CD14-positive monocyte (primary cell): ENCODE data around the gene TRAFD1. TPM values are rescaled to one million over a fixed set of nuclear protein-coding genes. Genes with fewer than 3 reads are reported as not detected.

Experiments
- DNase-seq, 3 donors: peaks; one replicate each; pipeline ENCODE4 v3.0.0-alpha.2; 2011 to 2022
- H2AFZ ChIP-seq: 2 replicates; pipeline ENCODE4 v1.6.0; 2012; ENCODE audit warnings: mild to moderate bottlenecking, low read depth, low read length, inconsistent platforms; ENCODE audit not compliant: insufficient read depth, poor library complexity, severe bottlenecking
- H3K27ac ChIP-seq, 2 donors: 1 replicate in 1 of 2; 2 replicates in 1 of 2; pipeline ENCODE4 v1.5.1; 2012 to 2013; ENCODE audit warnings: low read length in 2 of 2, control low read depth in 1 of 2, inconsistent platforms in 1 of 2, low read depth in 1 of 2, mild to moderate bottlenecking in 1 of 2
- H3K27me3 ChIP-seq, 2 donors: one replicate each; pipeline versions ENCODE4 v1.6.0 to v1.6.1; 2011 to 2013; ENCODE audit warnings: low read length in 2 of 2; ENCODE audit not compliant: control insufficient read depth in 2 of 2, insufficient read depth in 2 of 2
- H3K36me3 ChIP-seq, 2 donors: replicated peaks in 1 of 2; 1 replicate in 1 of 2; 2 replicates in 1 of 2; pipeline versions ENCODE4 v1.5.1 to v1.6.1; 2012 to 2013; ENCODE audit warnings: low read length in 2 of 2, control low read depth in 1 of 2, inconsistent platforms in 1 of 2, mild to moderate bottlenecking in 1 of 2; ENCODE audit not compliant: insufficient read depth in 2 of 2, control insufficient read depth in 1 of 2
- H3K4me1 ChIP-seq, 2 donors: 1 replicate in 1 of 2; 2 replicates in 1 of 2; pipeline versions ENCODE4 v1.5.1 to v1.6.1; 2012 to 2013; ENCODE audit warnings: low read length in 2 of 2, control low read depth in 1 of 2, inconsistent platforms in 1 of 2, mild to moderate bottlenecking in 1 of 2, moderate library complexity in 1 of 2; ENCODE audit not compliant: insufficient read depth in 2 of 2, control insufficient read depth in 1 of 2
- H3K4me2 ChIP-seq: replicated peaks from 2 replicates; pipeline ENCODE3; 2012; ENCODE audit warnings: low read length, moderate library complexity, mild to moderate bottlenecking; ENCODE audit not compliant: poor library complexity, severe bottlenecking; ENCODE audit errors: extremely low read depth
- H3K4me3 ChIP-seq, 3 experiments: fragments of 200-600 bp in 1 of 3; sonication (generic) in 1 of 3; replicated peaks in 1 of 3; 1 replicate in 2 of 3; 2 replicates in 1 of 3; pipeline ENCODE4 v1.5.1; 2011 to 2013; ENCODE audit warnings: low read length in 3 of 3, mild to moderate bottlenecking in 3 of 3, control low read depth in 2 of 3, low read depth in 2 of 3, inconsistent platforms in 1 of 3, moderate library complexity in 1 of 3
- H3K79me2 ChIP-seq: 2 replicates; pipeline ENCODE4 v1.6.0; 2012; ENCODE audit warnings: mild to moderate bottlenecking, control low read depth, inconsistent platforms, low read length, moderate library complexity; ENCODE audit not compliant: insufficient read depth
- H3K9ac ChIP-seq: 2 replicates; pipeline ENCODE4 v1.6.0; 2017; ENCODE audit warnings: low read length, mild to moderate bottlenecking; ENCODE audit not compliant: insufficient read depth, poor library complexity, severe bottlenecking
- H3K9me3 ChIP-seq, 2 donors: replicated peaks in 1 of 2; 1 replicate in 1 of 2; 2 replicates in 1 of 2; pipeline versions ENCODE4 v1.5.1 to v1.6.1; 2012 to 2013; ENCODE audit warnings: low read length in 2 of 2, control low read depth in 1 of 2; ENCODE audit not compliant: control insufficient read depth in 1 of 2, insufficient read depth in 1 of 2
- H4K20me1 ChIP-seq: 2 replicates; pipeline ENCODE4 v1.6.0; 2012; ENCODE audit warnings: mild to moderate bottlenecking, low read length, control low read depth, moderate library complexity; ENCODE audit not compliant: insufficient read depth
- H3K27ac Mint-ChIP-seq, 7 donors: one replicate each; pipeline ENCODE4 v1.8.0; 2020; ENCODE audit warnings: mild to moderate bottlenecking in 7 of 7, mixed read lengths in 7 of 7, moderate library complexity in 6 of 7, inconsistent platforms in 2 of 7
- H3K27me3 Mint-ChIP-seq, 3 donors: one replicate each; pipeline ENCODE4 v1.8.0; 2021 to 2022; ENCODE audit warnings: low read depth in 3 of 3, mild to moderate bottlenecking in 3 of 3, mixed read lengths in 3 of 3, moderate library complexity in 3 of 3, inconsistent platforms in 1 of 3
- H3K36me3 Mint-ChIP-seq, 2 donors: one replicate each; pipeline ENCODE4 v1.8.0; 2020; ENCODE audit warnings: mixed read lengths in 2 of 2, inconsistent platforms in 1 of 2, mild to moderate bottlenecking in 1 of 2
- H3K4me1 Mint-ChIP-seq: one replicate; pipeline ENCODE4 v1.8.0; 2020; ENCODE audit warnings: mild to moderate bottlenecking, mixed read lengths
- H3K4me3 Mint-ChIP-seq, 2 donors: one replicate each; pipeline ENCODE4 v1.8.0; 2020; ENCODE audit warnings: mild to moderate bottlenecking in 2 of 2, mixed read lengths in 2 of 2, moderate library complexity in 1 of 2
- H3K9me3 Mint-ChIP-seq, 7 donors: one replicate each; pipeline ENCODE4 v1.8.0; 2020 to 2022; ENCODE audit warnings: mixed read lengths in 7 of 7, mild to moderate bottlenecking in 6 of 7, moderate library complexity in 6 of 7, inconsistent platforms in 2 of 7
- CTCF ChIP-seq: fragments of 200-600 bp; IDR thresholded peaks from one replicate; pipeline ENCODE4 v1.8.0; 2022; ENCODE audit warnings: antibody characterized with exemption, mild to moderate bottlenecking
- WGBS: methylation state at CpG from one replicate; pipeline ENCODE4 v1.1.5; 2013; ENCODE audit warnings: missing lambda C conversion rate; ENCODE audit not compliant: insufficient coverage; 5-methylcytosine and 5-hydroxymethylcytosine counted together
- intact Hi-C, 2 donors: fragments of 100-400 bp; cut with micrococcal nuclease; formaldehyde crosslinking; loops; one replicate each; pipeline versions ENCODE4 v1.15.0 to v1.15.1; 2023
- polyA plus RNA-seq, 3 donors: library from polyadenylated mRNA; depleted of rRNA in 1 of 3; unstranded in 2 of 3; stranded (reverse) in 1 of 3; fragments of 300-500 nt in 2 of 3; fragments of >200 nt in 1 of 3; fragmentation: Illumina TruSeq in 2 of 3; gene quantifications; 1 replicate in 2 of 3; 2 replicates in 1 of 3; pipeline ENCODE4 v1.2.3, GENCODE V29; 2012 to 2021

The TRAFD1 gene
- polyA plus RNA-seq, 3 donors, result 35.2 to 83.6 (median 82.3) TPM

- DNase-seq, result no peak
- H3K4me2 ChIP-seq, result no peak overlapping the region
- no peak overlapping the region for H3K4me3 Mint-ChIP-seq
- no peaks in the 10 kb centered on the region for H3K9me3 ChIP-seq
- H3K27ac ChIP-seq, result no peak overlapping the region
- no peaks in the 10 kb centered on the region for H3K79me2 ChIP-seq
- 97% methylated on average over 32 of the region's 32 CpGs for WGBS
- no peak overlapping the region for H3K9ac ChIP-seq
- no peaks in the 10 kb centered on the region for H3K27me3 Mint-ChIP-seq
- peaks cover 47 to 63% of the 10 kb centered on the region in 2 donors for H3K36me3 ChIP-seq
- H3K9me3 Mint-ChIP-seq, result peaks cover 0 to 3% (median 0%) of the 10 kb centered on the region in 7 donors
- no peaks in the 10 kb centered on the region for H3K4me1 ChIP-seq
- no peaks in the 10 kb centered on the region for H4K20me1 ChIP-seq
- no peaks in the 10 kb centered on the region for H3K4me1 Mint-ChIP-seq
- no peak for TF ChIP-seq CTCF
- H3K36me3 Mint-ChIP-seq, result peaks cover 41 to 73% of the 10 kb centered on the region in 2 donors
- peak overlapping the region in 2 of 7 donors; percentile 8 to 10 for H3K27ac Mint-ChIP-seq
- no peaks in the 10 kb centered on the region for H3K27me3 ChIP-seq
- intact Hi-C loops, result no loop called here
- no peak overlapping the region for H3K4me3 ChIP-seq
- no peak overlapping the region for H2AFZ ChIP-seq
These were observed 42.6 kb downstream of the TRAFD1 start for GRCh38 chr12:112167718-112168525.

DNA sequence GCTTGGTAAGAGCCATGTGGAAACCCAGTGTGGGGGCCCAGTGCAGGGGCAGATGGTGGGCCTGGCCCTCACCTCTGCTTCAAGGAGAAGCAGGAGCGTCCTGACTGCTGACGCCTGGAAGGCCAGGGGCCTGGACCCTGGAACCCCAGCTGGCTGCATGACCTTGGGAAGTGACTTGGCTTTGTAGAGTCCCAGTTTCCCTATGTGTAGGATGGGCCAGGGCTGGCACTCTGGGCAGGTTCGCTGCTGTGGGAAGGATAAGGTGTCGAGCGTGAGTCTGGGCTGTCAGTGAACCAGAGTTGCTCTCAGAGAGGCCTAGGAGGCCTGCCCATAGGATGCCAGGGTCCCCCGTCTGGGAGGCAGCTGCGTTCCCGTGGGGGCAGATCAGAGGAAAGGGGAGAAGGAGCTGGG, 43.2 kb downstream of the TRAFD1 start:
- no peak overlapping the region for H3K9ac ChIP-seq
- H2AFZ ChIP-seq, result no peak overlapping the region
- no peak overlapping the region for H3K27ac ChIP-seq
- Mint-ChIP-seq H3K4me1 (no peaks in the 10 kb centered on the region), H3K36me3 (peaks cover 35 to 67% of the 10 kb centered on the region in 2 donors), H3K27ac (peak overlapping the region in 2 of 7 donors; percentile 7 to 10), H3K27me3 (no peaks in the 10 kb centered on the region), H3K9me3 (peaks cover 0 to 3% (median 0%) of the 10 kb centered on the region in 7 donors), H3K4me3 (no peak overlapping the region)
- no peaks in the 10 kb centered on the region for H3K4me1 ChIP-seq
- H3K36me3 ChIP-seq, result peaks cover 48 to 58% of the 10 kb centered on the region in 2 donors
- no peaks in the 10 kb centered on the region for H3K9me3 ChIP-seq
- no peaks in the 10 kb centered on the region for H4K20me1 ChIP-seq
- no peaks in the 10 kb centered on the region for H3K79me2 ChIP-seq
- no peak overlapping the region for H3K4me2 ChIP-seq
- intact Hi-C loops, result no loop called here
- DNase-seq, result no peak
- TF ChIP-seq CTCF, result no peak
- no peak overlapping the region for H3K4me3 ChIP-seq
- WGBS, result 100% methylated on average over 7 of the region's 8 CpGs
- H3K27me3 ChIP-seq, result no peaks in the 10 kb centered on the region
